GM18508 (cell line): Measurements from ENCODE around the gene ALOX15.
"Not testable (repeated sequence)": the region's sequence is repeated elsewhere in the genome, so short reads cannot be mapped to it uniquely, and the experiment has no call there.

Experiments
- ATAC-seq: cut with Tn5 transposase; IDR thresholded peaks from one replicate; pipeline ENCODE4 v1.9.1; 2021; ENCODE audit warnings: moderate number of reproducible peaks; ENCODE audit not compliant: insufficient read depth, unreplicated experiment

Gene ALOX15, protein sequence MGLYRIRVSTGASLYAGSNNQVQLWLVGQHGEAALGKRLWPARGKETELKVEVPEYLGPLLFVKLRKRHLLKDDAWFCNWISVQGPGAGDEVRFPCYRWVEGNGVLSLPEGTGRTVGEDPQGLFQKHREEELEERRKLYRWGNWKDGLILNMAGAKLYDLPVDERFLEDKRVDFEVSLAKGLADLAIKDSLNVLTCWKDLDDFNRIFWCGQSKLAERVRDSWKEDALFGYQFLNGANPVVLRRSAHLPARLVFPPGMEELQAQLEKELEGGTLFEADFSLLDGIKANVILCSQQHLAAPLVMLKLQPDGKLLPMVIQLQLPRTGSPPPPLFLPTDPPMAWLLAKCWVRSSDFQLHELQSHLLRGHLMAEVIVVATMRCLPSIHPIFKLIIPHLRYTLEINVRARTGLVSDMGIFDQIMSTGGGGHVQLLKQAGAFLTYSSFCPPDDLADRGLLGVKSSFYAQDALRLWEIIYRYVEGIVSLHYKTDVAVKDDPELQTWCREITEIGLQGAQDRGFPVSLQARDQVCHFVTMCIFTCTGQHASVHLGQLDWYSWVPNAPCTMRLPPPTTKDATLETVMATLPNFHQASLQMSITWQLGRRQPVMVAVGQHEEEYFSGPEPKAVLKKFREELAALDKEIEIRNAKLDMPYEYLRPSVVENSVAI

DNA sequence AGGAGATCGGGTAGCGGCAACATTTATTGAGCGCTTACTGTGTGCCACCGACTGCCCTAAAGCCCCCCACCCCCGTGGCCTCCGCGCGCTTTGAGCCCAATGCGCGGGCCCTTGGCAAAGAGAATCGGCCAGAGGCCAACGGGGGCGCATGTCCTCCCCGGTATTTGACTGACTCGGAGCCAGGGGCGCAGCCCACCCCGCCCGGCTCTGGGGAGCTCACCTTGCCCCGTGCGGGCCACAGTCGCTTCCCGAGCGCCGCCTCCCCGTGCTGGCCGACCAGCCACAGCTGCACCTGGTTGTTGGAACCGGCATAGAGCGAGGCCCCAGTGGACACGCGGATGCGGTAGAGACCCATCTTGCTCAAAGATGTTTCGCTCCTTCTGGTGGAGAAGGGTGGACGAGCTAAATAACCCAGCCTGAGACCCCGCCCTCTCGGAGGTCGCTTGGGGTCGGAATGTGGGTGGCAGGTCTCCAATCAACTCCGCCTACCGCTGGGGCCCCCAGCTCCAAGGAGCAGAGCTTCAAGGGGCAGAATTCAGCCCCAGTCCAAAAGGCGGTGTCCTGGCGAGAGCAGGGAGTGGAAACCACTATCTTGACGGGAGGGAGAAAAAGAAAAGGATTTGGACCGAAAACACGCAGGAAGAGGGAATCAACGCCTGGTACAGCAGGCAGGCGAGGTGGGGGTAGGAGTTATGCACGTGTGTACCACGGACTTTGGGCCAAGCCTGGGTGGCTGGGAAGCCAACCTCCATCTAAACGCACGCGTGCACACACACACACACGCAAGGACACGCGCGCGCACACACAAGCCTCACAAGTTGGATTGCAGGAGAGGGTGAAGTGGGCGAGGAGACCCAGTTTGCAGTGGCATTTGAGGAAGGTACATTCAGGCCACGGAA is at the start of gene ALOX15:
TSS of gene ALOX15 (minus strand) at position 382 of the 899 bp plus-strand sequence. CDS start at position 355, 27 bp downstream.
- no peak for ATAC-seq

DNA sequence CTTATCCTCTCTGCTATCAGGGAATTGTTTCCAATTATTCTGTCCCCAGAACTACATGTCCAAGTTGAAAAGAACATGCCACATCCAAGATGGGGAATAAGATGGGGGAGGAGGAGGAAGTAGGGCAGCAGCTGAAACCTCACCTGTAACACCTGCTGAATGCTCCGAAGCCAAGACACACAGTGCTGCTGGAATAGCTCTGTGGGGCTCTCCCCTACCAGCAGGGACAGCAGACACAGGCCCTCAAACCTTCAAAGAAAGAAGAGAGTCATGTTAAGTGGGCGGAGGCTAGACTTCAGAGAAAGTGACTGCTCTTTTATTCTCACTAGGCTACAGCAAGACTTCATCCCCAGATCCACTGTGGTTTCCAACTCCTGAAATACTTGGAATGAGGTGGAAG is 49.3 kb upstream of the ALOX15 start:
- no peak for ATAC-seq

DNA sequence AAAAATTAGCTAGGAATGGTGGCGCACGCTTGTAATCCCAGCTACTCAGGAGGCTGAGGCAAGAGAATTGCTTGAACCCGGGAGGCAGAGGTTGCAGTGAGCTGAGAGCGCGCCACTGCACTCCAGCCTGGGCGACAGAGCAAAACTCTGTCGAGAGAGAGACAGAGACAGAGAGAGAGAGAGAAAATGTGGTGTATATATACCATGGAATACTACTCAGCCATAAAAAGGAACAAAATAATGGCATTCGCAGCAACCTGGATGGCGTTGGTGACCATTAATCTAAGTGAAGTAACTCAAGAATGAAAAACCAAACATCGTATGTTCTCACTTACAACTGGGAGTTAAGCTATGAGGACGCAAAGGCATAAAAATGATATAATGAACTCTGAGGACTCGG is 48.4 kb upstream of the ALOX15 start:
- ATAC-seq: not testable (repeated sequence)

DNA sequence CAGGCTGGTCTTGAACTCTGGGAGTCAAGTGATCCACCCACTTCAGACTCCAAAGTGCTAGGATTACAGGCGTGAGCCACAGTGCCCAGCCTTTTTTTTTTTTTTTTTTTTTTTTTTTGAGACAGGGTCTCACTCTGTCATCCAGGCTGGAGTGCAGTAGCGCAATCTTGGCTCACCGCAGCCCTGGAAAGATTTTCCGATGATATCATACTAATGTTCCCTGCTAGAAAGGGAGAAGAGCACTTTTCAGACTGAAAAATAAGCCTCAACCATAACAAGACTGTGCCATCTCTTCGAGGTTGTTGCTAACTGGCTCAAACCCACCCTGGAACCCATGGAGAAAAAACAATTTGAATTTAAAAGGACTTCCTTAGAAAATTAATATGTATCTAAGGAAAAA is 42.3 kb upstream of the ALOX15 start:
- not testable (repeated sequence) for ATAC-seq

DNA sequence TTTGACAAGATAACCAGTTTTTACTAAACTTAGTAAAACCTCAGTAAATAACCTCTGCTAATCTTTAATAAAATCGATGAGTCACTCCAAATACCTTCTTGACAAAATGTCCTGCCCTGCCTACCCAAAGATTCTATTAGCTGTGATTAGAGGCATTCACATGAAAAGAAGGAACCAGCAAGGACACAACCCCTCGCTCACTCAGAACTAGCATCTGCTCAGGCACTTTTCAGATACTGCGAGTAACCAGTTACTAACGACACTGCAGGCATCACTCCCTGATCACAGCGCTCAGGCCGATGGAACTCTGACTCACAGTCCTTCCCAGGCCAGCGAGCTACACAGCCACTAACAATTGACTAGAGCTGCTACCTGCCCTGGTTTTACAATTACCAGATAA is 38.2 kb upstream of the ALOX15 start:
- no peak for ATAC-seq

DNA sequence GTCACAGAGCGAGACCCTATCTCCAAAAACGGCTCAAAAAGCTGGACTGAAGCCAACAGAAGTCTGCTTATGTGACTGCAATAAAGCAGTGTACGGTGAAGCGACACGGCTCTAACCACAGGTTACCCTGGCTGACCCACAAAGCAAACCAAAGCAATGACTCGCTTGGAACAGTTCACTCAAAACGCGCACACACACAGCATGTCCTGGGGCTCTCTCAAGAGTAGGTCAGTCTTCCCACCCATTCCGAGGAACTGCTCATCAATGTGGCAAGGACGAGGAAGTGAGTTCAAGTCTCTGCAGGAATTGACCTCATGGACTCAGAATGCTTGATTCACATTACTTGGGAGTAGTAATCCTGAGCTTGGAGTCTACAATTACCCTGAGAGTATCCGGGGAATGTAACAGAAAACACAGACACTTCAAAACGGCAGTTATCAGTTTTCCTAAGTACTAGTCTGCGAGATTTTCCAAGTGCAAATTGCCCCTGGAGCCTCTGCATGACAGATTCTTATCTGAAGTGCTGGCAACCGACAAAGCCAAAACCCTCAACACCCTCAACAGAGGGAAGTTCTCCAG is 37.1 kb upstream of the ALOX15 start:
- no peak for ATAC-seq

DNA sequence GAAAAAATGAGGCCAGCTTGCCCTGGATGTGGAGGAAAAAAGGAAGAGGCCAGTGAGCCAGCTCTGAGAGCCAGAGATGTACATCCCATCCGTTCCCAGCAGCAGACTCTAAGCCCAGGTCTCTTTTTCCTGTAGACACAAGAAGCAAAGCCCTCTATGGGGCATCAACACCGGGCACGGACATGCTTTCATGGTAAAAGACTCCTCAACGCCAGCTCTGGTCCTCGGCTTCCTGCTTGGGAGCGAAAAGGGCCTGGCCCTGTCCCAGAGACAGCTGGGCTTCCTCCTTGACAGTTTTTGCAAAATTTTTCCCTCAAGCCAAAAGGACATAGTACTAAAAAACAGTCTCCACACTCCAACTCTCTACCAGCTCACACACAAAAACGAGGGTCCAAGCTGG is 35.3 kb upstream of the ALOX15 start:
- no peak for ATAC-seq

DNA sequence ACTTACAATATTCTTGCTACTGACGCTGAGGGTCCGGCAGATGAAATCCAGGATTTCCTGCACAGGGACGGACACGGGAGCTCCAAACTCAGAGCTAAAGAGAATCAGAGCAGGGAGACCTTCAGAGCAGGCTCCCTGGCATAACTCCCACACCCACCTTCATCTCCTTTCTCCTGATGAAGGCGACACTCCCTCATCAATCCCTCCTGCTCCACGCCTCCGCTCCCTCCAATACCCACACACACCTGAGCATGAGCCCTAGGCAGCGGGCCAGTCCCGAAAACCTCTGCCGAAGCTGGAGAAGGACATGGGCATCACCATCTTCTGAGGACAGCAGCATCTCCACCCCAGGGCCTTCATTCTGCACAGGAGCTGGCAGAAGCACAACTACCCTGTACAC is 34.3 kb upstream of the ALOX15 start:
- no peak for ATAC-seq

DNA sequence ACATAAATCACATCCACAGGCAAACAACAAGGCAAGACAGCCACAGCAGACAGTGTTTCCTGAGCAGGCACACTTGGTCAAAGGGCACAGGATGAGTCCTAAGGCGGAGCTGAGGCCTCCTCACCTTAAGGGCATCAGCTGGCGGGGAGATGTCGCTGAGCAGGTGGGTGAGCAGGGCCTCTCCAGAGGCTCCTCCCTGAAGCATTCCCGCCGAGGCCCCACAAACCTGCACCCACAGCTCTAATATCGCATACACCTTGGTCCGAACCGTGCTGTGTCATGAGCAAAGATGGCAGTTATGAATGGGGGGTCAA is 33.2 kb upstream of the ALOX15 start:
- no peak for ATAC-seq

DNA sequence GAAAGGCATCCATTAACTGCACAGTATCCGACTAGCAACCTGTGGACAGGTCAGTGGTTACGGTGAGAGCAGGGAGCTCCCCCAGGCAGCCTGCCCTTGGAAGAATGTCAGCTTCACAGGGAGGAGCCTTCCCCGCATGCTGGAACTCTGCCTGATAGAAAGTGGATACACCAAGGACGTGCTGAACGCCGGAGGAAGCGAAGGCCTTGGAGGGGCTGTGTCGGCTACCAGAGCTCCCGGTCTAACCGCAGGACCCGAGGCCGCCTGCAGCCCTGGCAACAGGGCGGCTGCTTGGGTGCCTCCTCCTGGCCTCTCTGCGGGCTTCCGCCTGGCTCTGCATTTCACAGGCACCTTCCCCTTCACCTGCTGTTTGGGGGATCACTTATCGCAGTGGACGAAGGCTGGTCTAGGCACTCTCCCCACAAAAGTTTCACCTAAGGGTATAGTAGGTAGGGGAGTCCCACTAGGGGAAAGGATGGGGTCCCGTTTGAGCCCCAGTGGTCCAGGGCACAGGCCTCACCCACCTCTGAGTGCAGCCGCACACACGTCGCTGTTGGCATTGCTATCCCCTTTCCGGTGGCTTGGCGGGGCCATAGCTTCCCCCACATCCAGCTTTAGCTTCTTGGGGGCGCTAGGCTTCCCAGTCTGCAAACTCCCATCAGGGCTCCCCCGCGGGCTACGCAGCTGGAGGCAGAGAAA is 32.7 kb upstream of the ALOX15 start:
- ATAC-seq: no peak

DNA sequence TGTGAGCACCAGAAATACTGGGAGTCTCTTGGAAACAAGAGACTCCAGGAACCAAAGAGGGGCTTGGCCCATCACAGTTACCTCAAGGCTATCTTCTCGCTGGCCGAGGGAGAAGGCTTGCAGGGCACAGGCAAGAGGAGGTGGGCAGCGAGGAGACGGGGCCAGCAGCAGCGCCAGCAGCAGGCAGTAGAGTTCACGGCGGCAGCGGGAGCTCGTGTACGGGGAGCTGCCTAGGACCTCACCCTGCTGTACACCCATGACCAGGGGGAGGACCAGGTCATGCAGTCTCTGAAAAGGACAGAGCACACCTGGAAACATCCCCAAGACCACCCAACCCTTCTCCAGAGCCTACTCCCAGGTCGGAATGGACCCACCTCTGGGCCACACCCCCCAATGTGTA is 31.7 kb upstream of the ALOX15 start:
- ATAC-seq: no peak

DNA sequence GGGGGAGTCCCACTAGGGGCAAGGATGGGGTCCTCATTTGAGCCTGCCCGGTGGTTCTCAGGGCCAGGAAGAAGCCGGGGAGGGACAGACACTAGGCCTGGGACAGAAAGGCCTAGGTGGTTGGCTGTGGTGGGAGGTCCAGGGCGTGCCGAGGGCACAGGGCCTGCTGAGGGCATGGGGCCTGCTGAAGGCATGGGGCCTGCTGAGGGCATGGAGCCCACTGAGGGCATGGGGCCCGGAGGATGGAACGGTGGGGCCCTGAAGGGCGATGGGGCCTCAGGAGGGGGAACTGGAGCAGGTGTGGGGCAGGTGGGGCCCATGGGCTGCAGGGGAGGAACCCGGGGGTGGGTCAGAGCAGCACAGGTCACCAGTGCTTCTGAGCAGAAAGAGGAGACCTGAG is 31.3 kb upstream of the ALOX15 start:
- no peak for ATAC-seq

DNA sequence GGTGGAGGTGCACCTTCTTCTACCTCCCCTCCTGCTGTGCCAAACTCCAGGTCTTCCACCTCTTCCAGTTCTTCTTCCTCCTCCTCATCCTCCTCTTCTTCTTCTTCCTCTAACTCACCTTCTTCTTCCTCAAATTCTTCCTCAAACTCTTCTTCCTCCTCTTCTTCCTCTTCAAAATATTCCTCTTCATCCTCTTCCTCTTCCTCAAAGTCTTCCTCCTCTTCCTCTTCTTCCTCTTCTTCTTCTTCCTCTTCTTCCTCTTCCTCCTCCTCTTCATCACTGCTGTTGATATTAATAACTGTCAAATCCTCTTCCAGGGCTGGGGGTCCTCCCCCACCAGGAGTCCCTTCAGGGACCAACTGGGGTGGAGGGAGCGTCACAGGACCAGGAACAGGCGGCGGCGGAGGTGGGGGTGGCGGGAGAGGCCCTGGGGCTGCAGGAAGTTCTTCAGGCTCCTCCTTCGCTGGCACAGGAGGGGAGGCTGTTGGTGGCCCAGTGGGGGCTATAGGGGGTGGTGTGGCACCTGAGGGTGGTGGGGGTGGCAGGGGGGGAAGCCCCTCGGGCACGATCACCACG is 30.7 kb upstream of the ALOX15 start:
- ATAC-seq: no peak

DNA sequence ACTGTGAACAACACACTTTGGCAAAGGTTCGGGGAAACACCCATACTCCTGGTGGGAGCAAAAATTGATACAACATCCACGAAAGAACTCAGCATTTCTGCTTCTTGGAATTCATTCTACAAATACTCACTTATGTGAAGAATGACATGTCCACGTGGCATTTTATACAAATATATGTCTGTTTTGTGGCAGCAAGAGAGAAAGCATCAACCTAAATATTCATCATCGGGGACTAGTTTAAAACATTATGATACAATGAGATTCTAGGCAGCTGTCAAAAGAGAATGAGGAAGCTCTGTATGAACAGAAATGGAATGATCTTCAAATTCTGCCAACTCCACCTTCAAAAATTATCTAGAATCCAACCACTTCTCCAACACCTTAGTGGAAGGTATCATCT is 25.7 kb upstream of the ALOX15 start:
- no peak for ATAC-seq

DNA sequence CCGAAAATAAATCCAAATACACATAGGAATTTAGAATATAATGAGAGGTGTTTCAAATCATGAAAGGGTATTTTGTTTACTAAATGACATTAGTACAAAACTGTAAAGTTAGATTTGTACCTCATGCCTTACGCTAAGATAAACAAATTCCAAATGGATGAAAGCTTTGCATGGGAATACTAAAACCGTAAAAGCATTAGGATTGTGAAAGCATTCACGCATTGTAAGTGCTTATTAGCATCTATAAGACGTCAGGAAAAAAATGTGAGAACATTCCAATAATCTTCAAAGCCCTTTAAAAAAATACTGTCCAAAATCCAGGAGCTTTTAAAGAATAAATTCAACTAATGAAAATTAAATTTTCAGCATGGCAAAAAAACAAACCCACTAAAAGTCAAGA is 24.8 kb upstream of the ALOX15 start:
- ATAC-seq: no peak

DNA sequence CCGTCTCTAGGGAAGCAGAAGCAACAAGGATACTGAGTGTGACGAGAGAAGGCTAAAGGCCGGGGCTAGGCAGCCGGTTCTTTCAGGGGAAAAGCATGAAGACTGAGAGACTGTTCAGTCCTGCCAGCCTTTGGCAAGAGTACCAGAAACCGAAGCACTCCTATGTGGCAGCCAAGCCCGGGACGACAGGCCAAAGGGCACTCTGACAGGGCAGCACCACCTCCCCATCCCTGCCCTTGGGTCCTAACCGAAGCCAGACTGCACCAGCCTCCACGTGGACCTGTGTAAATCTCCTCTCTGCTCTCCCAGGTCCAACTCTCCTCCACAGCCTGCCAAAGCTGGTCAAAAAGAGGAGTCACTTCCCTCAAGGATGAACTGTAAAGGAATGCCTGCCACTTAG is 23.5 kb upstream of the ALOX15 start:
- no peak for ATAC-seq

DNA sequence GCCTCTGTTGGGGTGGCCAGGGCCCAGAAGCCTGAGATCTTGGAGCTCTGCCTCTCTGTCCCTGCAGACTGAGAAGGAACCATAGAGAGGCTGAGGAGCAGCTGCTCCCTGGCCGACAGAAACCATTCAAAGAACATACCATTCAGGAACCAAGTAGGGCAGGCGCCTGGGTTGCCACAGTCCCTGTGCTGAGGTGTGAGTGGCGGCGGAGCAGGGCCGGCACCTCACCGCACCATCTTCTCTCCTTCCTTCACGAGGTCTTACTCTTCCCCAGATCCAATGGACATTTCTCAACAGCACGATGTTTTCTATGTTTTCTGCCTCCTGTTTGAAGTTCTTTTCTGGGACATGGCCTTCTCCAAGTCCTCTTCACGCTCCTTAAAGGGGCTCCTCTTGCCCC is 22.8 kb upstream of the ALOX15 start:
- ATAC-seq: no peak

DNA sequence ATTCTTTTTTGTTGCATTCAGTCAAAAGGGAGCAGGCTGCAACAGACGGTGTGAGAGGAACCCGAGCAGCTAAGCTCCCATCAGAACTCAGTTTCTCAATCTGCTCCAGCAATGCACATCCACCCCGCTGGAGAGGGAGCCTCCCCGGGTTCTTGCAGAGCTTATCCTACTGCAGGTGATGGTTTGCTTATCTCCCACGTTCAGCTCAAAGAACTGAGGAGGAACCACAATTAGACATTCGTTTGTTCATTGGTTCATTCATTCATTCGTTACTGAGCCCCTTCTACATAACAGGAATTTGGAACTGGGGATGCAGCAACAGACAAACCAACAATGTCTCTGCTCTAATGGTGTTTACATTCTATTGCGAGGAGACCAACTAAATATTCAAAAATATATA is 22.2 kb upstream of the ALOX15 start:
- ATAC-seq: no peak

DNA sequence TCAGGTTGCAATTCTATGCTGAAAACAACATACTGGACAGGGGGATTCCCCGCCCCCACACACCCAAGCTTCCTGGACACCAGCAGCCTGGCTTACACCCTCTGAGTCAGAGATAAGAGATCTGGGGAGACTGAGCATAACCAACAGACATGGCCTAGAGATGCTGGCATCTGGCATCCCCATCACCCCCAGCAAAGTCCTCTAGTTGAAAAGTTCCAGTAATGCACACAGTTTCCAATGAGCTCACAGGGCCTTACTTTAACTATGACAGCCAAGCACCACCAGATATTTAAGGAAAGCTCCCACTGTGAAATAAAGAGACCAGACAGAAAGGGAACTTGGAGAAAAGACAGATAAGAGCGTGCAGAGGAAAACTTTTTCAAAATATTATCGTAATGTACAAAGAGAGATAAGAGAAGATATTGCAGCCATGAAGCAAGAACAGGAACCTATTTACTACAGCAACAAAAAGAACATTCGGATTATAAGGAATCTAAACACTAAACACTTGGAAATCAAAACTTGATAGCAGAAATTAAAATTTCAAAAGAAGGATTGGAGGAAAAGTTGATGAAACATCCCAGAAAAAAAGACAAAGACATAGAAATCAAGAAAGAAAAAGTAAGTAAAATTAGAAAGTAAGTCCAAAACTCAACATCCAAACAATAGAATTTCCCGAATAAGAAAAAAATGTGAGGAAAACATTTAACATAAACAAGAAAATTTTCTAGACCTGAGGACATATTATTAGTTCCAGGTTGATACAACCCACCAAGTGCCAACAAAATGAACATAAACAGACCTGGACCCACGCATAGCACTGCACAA is 17.2 kb upstream of the ALOX15 start:
- ATAC-seq: no peak
